ENCODE data around the gene ABL1. TPM values are rescaled to one million over a fixed set of nuclear protein-coding genes. Genes with fewer than 3 reads are reported as not detected.

ABL1 gene
- total and polyA plus RNA-seq, 7 donors = 15.5 to 41.0 (median 31.2) TPM

DNA sequence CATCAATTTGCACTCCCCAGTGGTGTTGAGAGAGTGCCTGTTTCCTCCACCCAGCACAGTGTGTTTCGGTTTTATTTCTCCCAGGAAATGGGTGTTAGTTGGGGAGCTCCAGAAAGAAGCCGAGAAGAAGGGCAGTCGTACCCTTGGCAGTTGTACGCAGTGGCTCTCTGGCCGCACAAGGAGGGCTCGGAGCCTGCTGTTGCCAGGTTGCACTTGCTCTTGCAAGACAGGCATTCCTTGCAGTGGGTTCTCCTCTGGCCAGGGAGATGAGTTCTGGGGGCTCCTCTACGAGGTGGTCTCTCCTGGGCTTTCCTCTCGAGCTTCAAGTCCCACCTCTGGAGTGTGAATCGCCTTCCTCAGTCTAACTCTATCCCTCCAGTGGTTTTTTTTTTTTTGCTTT is 32.5 kb downstream of the ABL1 start:
- no peak for ATAC-seq

DNA sequence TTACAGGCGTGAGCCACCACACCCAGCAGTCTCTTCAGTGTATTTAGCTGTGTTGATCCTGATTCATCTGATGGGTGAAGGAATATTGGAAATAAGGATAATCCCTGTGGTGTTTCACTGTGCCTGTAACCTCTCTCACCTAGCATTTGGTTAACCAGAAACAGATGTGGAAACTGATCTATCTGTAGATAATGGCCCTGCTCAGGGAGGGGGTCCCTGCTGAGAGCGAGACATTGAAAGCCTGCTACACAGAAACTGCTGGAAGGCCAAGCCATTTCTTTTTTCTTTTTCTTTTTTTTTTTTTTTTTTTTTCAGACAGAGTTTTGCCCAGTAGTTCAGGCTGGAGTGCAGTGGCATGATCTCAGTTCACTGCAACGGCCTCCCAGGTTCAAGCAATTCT is 33.2 kb downstream of the ABL1 start:
- Histone ChIP-seq H3K27me3 (ENCODE audit: insufficient read depth in 3 of 3, low read length in 2 of 3) (no peaks in the 10 kb centered on the region), H3K4me1 (peaks cover 37% of the 10 kb centered on the region), H3K4me3 (no peak overlapping the region), H3K9me3 (no peaks in the 10 kb centered on the region), H3K36me3 (ENCODE audit: insufficient read depth in 1 of 2, low read depth in 1 of 2) (peaks cover 5 to 53% of the 10 kb centered on the region in 2 donors), H3K27ac (no peak overlapping the region)
- intact Hi-C loops (cut with DNase I) = loop anchor here in 1 of 2 donors (5.0 kb wide), 1 partner anchor 74 kb away; no protein-coding TSS in a partner anchor
- no peak for ATAC-seq
- DNase-seq = no peak
- 91 to 95% (median 94%) methylated on average over 3 of the region's 3 CpGs for WGBS, 3 donors
- TF ChIP-seq, protein P1, sequence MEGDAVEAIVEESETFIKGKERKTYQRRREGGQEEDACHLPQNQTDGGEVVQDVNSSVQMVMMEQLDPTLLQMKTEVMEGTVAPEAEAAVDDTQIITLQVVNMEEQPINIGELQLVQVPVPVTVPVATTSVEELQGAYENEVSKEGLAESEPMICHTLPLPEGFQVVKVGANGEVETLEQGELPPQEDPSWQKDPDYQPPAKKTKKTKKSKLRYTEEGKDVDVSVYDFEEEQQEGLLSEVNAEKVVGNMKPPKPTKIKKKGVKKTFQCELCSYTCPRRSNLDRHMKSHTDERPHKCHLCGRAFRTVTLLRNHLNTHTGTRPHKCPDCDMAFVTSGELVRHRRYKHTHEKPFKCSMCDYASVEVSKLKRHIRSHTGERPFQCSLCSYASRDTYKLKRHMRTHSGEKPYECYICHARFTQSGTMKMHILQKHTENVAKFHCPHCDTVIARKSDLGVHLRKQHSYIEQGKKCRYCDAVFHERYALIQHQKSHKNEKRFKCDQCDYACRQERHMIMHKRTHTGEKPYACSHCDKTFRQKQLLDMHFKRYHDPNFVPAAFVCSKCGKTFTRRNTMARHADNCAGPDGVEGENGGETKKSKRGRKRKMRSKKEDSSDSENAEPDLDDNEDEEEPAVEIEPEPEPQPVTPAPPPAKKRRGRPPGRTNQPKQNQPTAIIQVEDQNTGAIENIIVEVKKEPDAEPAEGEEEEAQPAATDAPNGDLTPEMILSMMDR (IDR thresholded peaks at IDR 0.05) = no peak

More for the DNA sequence above, 32.5 kb downstream of the ABL1 start:
- DNase-seq = no peak
- no peak overlapping the region for H3K4me3 ChIP-seq
- no peaks in the 10 kb centered on the region for H3K9me3 ChIP-seq
- H3K27ac ChIP-seq = no peak overlapping the region
- peaks cover 5 to 53% of the 10 kb centered on the region in 2 donors for H3K36me3 ChIP-seq (ENCODE audit: insufficient read depth in 1 of 2, low read depth in 1 of 2)
- peaks cover 30% of the 10 kb centered on the region for H3K4me1 ChIP-seq
- no peaks in the 10 kb centered on the region for H3K27me3 ChIP-seq (ENCODE audit: insufficient read depth in 3 of 3, low read length in 2 of 3)
- WGBS, 3 donors = 85 to 96% (median 87%) methylated on average over 9 of the region's 9 CpGs
- intact Hi-C loops (cut with DNase I) = loop anchor here (2.0 to 5.0 kb wide), 3 partner anchors 71 to 161 kb away; partner anchors contain the start of gene FIBCD1 (in 1 of the 2)
- TF ChIP-seq, protein P1 (IDR thresholded peaks at IDR 0.05) = no peak

DNA sequence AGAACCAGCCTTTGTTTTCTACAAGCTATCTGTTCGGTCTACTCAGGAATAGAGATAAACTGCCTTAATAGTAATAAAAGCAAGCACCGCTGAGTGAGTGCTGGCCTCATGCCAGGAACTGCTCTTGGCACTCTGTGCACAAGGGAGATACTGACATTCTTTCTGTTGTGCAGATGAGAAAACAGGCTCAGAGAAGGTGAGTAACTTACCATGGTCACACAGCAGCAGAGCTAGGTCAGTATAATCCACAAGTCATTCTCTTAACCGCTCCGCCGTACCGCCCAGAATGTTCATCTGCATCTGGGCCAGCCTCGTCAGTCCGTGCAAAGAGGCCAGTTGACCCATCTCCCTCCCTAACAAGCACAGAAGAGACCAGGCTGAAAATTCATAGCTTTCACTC is 34.2 kb downstream of the ABL1 start:
- Histone ChIP-seq H3K36me3 (ENCODE audit: insufficient read depth in 1 of 2, low read depth in 1 of 2) (peaks cover 5 to 53% of the 10 kb centered on the region in 2 donors), H3K27me3 (ENCODE audit: insufficient read depth in 3 of 3, low read length in 2 of 3) (no peaks in the 10 kb centered on the region), H3K4me3 (no peak overlapping the region), H3K9me3 (no peaks in the 10 kb centered on the region), H3K4me1 (peaks cover 42% of the 10 kb centered on the region), H3K27ac (no peak overlapping the region)
- intact Hi-C loops (cut with DNase I) = loop anchor here in 1 of 2 donors (5.0 kb wide), 1 partner anchor 73 kb away; no protein-coding TSS in a partner anchor
- TF ChIP-seq, protein P1 (IDR thresholded peaks at IDR 0.05) = no peak
- ATAC-seq = no peak
- peak; percentile 65 to 70 for DNase-seq
- 70 to 82% (median 80%) methylated on average over 8 of the region's 8 CpGs for WGBS, 3 donors

DNA sequence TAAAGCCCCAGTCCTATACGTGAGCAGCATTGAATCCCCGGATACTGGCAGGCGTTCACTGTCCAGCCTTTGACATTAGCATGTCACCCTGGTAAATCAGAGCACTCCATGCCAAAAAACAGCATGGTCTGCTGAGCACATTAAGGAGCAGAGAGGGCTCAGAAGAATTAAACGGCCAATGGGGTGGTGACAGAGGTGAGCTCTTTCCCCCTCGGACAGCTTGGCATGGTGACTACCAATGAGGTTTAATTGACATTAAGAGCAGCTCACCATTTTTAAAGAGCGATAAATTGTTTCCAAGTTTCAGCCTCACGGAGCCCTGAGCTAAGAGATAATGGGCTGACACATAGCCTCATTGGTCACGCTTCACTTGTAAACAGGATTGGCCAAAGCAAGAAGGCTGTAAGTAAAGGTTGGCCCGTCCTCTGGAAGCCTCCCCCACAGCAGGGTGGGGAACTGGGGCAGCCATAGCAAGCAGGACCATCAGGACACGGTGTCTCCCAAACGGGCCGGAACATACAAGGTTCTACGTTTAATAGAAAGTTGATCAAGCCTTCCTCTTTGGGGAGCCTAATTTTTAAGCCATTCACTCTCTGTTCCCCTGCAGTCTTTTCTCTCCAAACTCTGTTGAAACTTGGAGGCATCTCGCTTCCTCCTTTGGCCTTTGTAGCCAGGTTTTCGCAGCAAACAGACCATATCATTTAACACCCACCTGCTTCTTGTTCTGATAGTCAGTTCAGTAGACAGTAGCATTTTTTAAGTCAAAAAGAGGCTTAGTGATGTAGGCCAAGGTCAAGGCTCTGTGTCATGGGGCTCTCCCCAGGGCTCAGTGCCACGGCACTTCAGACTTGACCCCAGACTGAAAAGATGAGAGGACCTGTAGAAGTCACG is 35.7 kb downstream of the ABL1 start:
- H3K27ac ChIP-seq = no peak overlapping the region
- ATAC-seq (no peak), DNase-seq (no peak)

More for the DNA sequence above, 35.7 kb downstream of the ABL1 start:
- H3K27me3 ChIP-seq (ENCODE audit: insufficient read depth in 3 of 3, low read length in 2 of 3) = no peaks in the 10 kb centered on the region
- peaks cover 2 to 57% of the 10 kb centered on the region in 2 donors for H3K36me3 ChIP-seq (ENCODE audit: insufficient read depth in 1 of 2, low read depth in 1 of 2)
- no peaks in the 10 kb centered on the region for H3K9me3 ChIP-seq
- WGBS, 3 donors = 69 to 82% (median 70%) methylated on average over 17 of the region's 17 CpGs
- intact Hi-C loops (cut with DNase I) = loop anchor here in 1 of 2 donors (10.0 kb wide), 1 partner anchor 256 kb away; no protein-coding TSS in a partner anchor
- TF ChIP-seq, protein P1 (IDR thresholded peaks at IDR 0.05) = no peak
- no peak overlapping the region for H3K4me3 ChIP-seq
- H3K4me1 ChIP-seq = peaks cover 42% of the 10 kb centered on the region
